GM12878 (cell line): Measurements from ENCODE around the gene MSH5. TPM values are rescaled to one million over a fixed set of nuclear protein-coding genes. Genes with fewer than 3 reads are reported as not detected.

ENCODE experiments used
- BCLAF1 ChIP-seq: fragments of 450-650 bp; IDR thresholded peaks from 2 replicates; pipeline ENCODE4 v1.6.1; 2017; ENCODE audit warnings: antibody characterized with exemption, mild to moderate bottlenecking, moderate library complexity
- BMI1 ChIP-seq: fragments of 450-650 bp; IDR thresholded peaks from 2 replicates; pipeline ENCODE4 v1.6.1; 2016; ENCODE audit warnings: mild to moderate bottlenecking, moderate library complexity, borderline replicate concordance
- BRCA1 ChIP-seq: IDR thresholded peaks from 2 replicates; pipeline ENCODE4 v1.6.1; 2011; ENCODE audit warnings: low read depth, low read length, improper control_type of control experiment
- CBX3 ChIP-seq: fragments of 200-600 bp; sonication (generic); IDR thresholded peaks from 2 replicates; pipeline ENCODE4 v1.6.1; 2016; ENCODE audit warnings: low read depth, borderline replicate concordance
- E2F8 ChIP-seq: fragments of 450-650 bp; IDR thresholded peaks from 2 replicates; pipeline ENCODE4 v1.6.1; 2018; ENCODE audit warnings: mild to moderate bottlenecking, low read depth, moderate library complexity; ENCODE audit not compliant: partially characterized antibody
- FOXK2 ChIP-seq: fragments of 450-650 bp; IDR thresholded peaks from 2 replicates; pipeline ENCODE4 v1.6.1; 2017; ENCODE audit warnings: mild to moderate bottlenecking, moderate library complexity
- IKZF2 ChIP-seq, 2 experiments: fragments of 450-650 bp; IDR thresholded peaks; 2 replicates each; pipeline ENCODE4 v1.6.1; 2017; ENCODE audit warnings: mild to moderate bottlenecking in 2 of 2, moderate library complexity in 2 of 2
- MEF2B ChIP-seq: fragments of 450-650 bp; IDR thresholded peaks from 2 replicates; pipeline ENCODE4 v1.6.1; 2018; ENCODE audit warnings: mild to moderate bottlenecking, moderate library complexity; ENCODE audit not compliant: partially characterized antibody, poor library complexity, severe bottlenecking
- TAF1 ChIP-seq: IDR thresholded peaks from 2 replicates; pipeline ENCODE4 v1.6.1; 2011; ENCODE audit warnings: mild to moderate bottlenecking, low read depth, low read length, borderline replicate concordance
- polyA plus RNA-seq, 11 experiments: library from polyadenylated mRNA; depleted of rRNA in 4 of 11; unstranded in 6 of 11; stranded (reverse) in 5 of 11; fragments of >200 nt; fragmentation: Nextera tagmentation in 4 of 11; fragmentation: Illumina TruSeq in 1 of 11; extraction: Ambion mirVana in 4 of 11; extraction: Trizol in 1 of 11; gene quantifications; 1 replicate in 1 of 11; 2 replicates in 10 of 11; pipeline versions ENCODE4 v1.2.1 to v1.2.3, GENCODE V29; 2011 to 2016; ENCODE audit warnings: inconsistent platforms in 2 of 11, missing spikeins in 2 of 11, low read depth in 1 of 11
- total RNA-seq, 4 experiments: library from RNA; depleted of rRNA in 3 of 4; stranded (reverse); fragments of >200 nt in 3 of 4; fragmentation: Illumina TruSeq in 1 of 4; extraction: Trizol in 1 of 4; gene quantifications; 2 replicates each; pipeline versions ENCODE4 v1.2.1 to v1.2.3, GENCODE V29; 2013 to 2021
- TF ChIP-seq, protein P1 (sequence below): fragments of 450-650 bp; IDR thresholded peaks from 2 replicates; pipeline ENCODE4 v1.6.1; 2016; ENCODE audit warnings: mild to moderate bottlenecking
- TF ChIP-seq, protein P2 (sequence below): fragments of 450-650 bp; IDR thresholded peaks from 2 replicates; pipeline ENCODE4 v1.6.1; 2017; ENCODE audit warnings: borderline replicate concordance
- TF ChIP-seq, protein P3 (sequence below): fragments of 450-650 bp; IDR thresholded peaks from 2 replicates; pipeline ENCODE4 v1.6.1; 2016; ENCODE audit warnings: mild to moderate bottlenecking
- TF ChIP-seq, protein P4 (sequence below): IDR thresholded peaks from 2 replicates; pipeline ENCODE4 v1.6.1; 2012; ENCODE audit warnings: improper control_type of control experiment, low read depth, low read length; ENCODE audit not compliant: insufficient replicate concordance

The MSH5 gene
- total and polyA plus RNA-seq, 10 of the 15 experiments (the other 5 are each of a cell fraction or from before 2014, with no cell fraction given): 9.1 to 52.7 (median 30.0) TPM

DNA sequence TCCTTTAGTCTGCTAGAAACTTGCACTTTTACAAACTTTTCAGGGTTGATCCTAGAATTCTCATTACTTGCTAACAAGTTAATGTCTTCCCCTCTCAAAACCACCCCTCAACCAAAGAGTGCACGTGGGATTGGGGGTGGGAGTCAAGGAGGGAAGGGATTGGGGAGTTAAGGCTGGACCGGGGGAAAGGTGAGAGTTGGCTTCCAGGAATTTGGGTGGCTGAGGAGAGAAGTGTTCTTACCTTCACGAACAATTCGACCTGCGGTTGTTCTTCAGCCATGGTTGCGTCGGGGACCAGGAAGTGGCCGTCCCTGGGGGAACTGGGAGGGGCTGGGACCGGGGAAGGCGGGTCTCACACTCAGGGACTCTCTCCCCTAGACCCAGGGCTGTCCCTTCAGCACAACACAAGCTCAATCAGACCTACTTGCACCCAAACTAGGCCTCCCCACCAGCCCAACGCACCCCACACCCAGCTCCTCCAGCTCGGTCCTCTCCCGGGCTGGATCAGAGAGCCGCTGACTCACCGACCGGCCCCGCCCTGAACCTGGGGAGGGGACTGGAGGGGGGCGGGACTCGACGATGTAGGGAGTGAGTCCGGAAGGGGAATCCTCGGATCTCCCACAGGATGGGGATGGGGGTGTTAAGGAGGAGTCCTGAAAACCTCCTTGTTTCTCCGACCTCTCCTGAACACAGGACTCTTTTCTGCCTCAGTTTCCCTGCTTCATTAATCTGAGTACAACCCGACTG lies 3.6 kb upstream of the MSH5 start, which contains the start of gene CLIC1 (continued):
- peak; percentile 84; the same call in 1 of the 2 replicates for TF ChIP-seq TAF1
- TF ChIP-seq CBX3: no peak
- TF ChIP-seq FOXK2: no peak
- TF ChIP-seq, protein P1, sequence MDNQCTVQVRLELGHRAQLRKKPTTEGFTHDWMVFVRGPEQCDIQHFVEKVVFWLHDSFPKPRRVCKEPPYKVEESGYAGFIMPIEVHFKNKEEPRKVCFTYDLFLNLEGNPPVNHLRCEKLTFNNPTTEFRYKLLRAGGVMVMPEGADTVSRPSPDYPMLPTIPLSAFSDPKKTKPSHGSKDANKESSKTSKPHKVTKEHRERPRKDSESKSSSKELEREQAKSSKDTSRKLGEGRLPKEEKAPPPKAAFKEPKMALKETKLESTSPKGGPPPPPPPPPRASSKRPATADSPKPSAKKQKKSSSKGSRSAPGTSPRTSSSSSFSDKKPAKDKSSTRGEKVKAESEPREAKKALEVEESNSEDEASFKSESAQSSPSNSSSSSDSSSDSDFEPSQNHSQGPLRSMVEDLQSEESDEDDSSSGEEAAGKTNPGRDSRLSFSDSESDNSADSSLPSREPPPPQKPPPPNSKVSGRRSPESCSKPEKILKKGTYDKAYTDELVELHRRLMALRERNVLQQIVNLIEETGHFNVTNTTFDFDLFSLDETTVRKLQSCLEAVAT: peak; percentile 67; the same call in 1 of the 2 replicates
- TF ChIP-seq BCLAF1: no peak
- no peak for TF ChIP-seq E2F8
- no peak for TF ChIP-seq BMI1
- TF ChIP-seq, protein P2, sequence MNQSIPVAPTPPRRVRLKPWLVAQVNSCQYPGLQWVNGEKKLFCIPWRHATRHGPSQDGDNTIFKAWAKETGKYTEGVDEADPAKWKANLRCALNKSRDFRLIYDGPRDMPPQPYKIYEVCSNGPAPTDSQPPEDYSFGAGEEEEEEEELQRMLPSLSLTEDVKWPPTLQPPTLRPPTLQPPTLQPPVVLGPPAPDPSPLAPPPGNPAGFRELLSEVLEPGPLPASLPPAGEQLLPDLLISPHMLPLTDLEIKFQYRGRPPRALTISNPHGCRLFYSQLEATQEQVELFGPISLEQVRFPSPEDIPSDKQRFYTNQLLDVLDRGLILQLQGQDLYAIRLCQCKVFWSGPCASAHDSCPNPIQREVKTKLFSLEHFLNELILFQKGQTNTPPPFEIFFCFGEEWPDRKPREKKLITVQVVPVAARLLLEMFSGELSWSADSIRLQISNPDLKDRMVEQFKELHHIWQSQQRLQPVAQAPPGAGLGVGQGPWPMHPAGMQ: no peak
- TF ChIP-seq, protein P3, sequence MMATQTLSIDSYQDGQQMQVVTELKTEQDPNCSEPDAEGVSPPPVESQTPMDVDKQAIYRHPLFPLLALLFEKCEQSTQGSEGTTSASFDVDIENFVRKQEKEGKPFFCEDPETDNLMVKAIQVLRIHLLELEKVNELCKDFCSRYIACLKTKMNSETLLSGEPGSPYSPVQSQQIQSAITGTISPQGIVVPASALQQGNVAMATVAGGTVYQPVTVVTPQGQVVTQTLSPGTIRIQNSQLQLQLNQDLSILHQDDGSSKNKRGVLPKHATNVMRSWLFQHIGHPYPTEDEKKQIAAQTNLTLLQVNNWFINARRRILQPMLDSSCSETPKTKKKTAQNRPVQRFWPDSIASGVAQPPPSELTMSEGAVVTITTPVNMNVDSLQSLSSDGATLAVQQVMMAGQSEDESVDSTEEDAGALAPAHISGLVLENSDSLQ: no peak
- TF ChIP-seq MEF2B: peak; percentile 86
- TF ChIP-seq, protein P4, sequence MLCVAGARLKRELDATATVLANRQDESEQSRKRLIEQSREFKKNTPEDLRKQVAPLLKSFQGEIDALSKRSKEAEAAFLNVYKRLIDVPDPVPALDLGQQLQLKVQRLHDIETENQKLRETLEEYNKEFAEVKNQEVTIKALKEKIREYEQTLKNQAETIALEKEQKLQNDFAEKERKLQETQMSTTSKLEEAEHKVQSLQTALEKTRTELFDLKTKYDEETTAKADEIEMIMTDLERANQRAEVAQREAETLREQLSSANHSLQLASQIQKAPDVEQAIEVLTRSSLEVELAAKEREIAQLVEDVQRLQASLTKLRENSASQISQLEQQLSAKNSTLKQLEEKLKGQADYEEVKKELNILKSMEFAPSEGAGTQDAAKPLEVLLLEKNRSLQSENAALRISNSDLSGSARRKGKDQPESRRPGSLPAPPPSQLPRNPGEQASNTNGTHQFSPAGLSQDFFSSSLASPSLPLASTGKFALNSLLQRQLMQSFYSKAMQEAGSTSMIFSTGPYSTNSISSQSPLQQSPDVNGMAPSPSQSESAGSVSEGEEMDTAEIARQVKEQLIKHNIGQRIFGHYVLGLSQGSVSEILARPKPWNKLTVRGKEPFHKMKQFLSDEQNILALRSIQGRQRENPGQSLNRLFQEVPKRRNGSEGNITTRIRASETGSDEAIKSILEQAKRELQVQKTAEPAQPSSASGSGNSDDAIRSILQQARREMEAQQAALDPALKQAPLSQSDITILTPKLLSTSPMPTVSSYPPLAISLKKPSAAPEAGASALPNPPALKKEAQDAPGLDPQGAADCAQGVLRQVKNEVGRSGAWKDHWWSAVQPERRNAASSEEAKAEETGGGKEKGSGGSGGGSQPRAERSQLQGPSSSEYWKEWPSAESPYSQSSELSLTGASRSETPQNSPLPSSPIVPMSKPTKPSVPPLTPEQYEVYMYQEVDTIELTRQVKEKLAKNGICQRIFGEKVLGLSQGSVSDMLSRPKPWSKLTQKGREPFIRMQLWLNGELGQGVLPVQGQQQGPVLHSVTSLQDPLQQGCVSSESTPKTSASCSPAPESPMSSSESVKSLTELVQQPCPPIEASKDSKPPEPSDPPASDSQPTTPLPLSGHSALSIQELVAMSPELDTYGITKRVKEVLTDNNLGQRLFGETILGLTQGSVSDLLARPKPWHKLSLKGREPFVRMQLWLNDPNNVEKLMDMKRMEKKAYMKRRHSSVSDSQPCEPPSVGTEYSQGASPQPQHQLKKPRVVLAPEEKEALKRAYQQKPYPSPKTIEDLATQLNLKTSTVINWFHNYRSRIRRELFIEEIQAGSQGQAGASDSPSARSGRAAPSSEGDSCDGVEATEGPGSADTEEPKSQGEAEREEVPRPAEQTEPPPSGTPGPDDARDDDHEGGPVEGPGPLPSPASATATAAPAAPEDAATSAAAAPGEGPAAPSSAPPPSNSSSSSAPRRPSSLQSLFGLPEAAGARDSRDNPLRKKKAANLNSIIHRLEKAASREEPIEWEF: peak; percentile 25
- peak; percentile 57 to 76 for TF ChIP-seq IKZF2 (IDR thresholded peaks at IDR 0.05)
- TF ChIP-seq BRCA1: no peak
